ENCODE results near the gene FAF1.

DNA sequence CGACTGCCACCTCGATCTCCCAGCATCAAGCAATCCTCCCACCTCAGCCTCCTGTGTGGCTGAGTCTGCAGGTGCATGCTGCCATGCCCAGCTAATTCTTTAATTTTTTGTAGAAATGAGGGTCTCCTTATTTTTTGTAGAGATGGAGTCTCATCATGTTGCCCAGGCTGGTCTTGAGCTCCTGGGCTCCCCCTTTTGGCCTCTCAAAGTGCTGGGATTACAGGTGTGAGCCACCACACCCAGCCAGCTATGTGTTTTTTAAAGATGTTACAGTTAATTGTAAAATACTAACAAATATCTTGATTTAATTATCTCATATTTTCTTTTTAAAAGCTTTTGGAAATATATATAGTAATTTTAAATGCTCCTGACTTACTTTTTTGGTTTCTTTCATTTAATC lies 355.5 kb downstream of the FAF1 start:
- TF ChIP-seq CTCF (IDR thresholded peaks at IDR 0.05) (peak in 2 of 4 donors; percentile 8 to 25), POLR2A (IDR thresholded peaks at IDR 0.05) (no peak)

All from right lobe of liver (tissue), 4 donors.